ENCODE results near the gene SPRYD4. TPM values are rescaled to one million over a fixed set of nuclear protein-coding genes. Genes with fewer than 3 reads are reported as not detected.
"Not testable (repeated sequence)": the region's sequence is repeated elsewhere in the genome, so short reads cannot be mapped to it uniquely, and the experiment has no call there.

The SPRYD4 gene
- total RNA-seq, 1 donor from 2014 or later: 2.9 TPM

DNA sequence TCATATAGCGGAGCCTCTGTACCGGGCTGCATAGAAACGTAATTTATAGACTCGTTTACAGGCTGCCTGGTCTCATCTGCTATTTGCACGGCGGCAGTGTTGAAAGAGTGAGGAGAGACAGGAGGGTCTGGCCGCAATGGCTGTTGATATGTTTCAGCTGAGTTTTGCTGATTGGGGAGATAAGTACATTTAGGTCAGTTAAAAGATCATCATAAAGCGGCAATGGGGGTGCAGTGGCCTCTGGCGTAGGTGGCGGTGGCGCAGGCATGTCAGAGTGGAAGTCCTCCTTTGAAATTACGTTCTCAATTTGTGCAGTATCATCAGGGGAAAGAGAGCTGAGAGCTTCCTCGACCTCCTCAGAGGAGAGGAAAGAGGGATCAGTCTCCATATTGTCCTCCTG is 31.5 kb downstream of the SPRYD4 start:
- intact Hi-C loops (cut with DNase I): not testable (repeated sequence)

DNA sequence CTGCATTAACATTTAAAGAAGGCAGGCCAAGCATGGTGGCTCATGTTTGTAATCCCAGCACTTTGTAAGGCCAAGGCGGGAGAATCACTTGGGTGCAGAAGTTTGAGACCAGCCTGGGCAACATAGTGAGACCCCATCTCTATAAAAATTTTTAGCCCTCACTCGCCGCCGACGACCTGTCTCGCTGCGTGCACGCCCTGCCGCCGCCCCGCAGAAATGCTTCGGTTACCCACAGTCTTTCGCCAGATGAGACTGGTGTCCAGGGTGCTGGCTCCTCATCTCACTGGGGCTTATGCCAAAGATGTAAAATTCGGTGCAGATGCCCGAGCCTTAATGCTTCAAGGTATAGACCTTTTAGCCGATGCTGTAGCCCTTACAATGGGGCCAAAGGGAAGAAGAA is 42.4 kb downstream of the SPRYD4 start:
- ATAC-seq (no peak), DNase-seq (ENCODE audit: low spot score) (no peak)
- intact Hi-C loops (cut with DNase I): no loop called here

More for the DNA sequence above, 31.5 kb downstream of the SPRYD4 start:
- DNase-seq (ENCODE audit: low spot score); ATAC-seq: not testable (repeated sequence)

- ATAC-seq: peak; percentile 40
- intact Hi-C loops (cut with DNase I); DNase-seq (ENCODE audit: low spot score): not testable (repeated sequence)
Measured at GRCh38 chr12:56514014-56514318, 45.6 kb downstream of the SPRYD4 start.

GRCh38 chr12:56517854-56518253 is 49.5 kb downstream of the SPRYD4 start:
- intact Hi-C loops (cut with DNase I): loop anchor here (5.0 kb wide), 1 partner anchor 54 kb away; no protein-coding TSS in a partner anchor

GRCh38 chr12:56518570-56518969 is 50.2 kb downstream of the SPRYD4 start:
- intact Hi-C loops (cut with DNase I): loop anchor here (5.0 kb wide), 1 partner anchor 54 kb away; no protein-coding TSS in a partner anchor
- ATAC-seq (no peak), DNase-seq (ENCODE audit: low spot score) (no peak)

More at GRCh38 chr12:56517854-56518253, 49.5 kb downstream of the SPRYD4 start:
- no peak for DNase-seq (ENCODE audit: low spot score)
- no peak for ATAC-seq

GRCh38 chr12:56520048-56520447 is 51.7 kb downstream of the SPRYD4 start:
- ATAC-seq: no peak
- DNase-seq (ENCODE audit: low spot score): no peak
- intact Hi-C loops (cut with DNase I): no loop called here

- DNase-seq (ENCODE audit: low spot score) (no peak), ATAC-seq (no peak)
- intact Hi-C loops (cut with DNase I): no loop called here
Measured at GRCh38 chr12:56520506-56520905, 52.1 kb downstream of the SPRYD4 start.

DNA sequence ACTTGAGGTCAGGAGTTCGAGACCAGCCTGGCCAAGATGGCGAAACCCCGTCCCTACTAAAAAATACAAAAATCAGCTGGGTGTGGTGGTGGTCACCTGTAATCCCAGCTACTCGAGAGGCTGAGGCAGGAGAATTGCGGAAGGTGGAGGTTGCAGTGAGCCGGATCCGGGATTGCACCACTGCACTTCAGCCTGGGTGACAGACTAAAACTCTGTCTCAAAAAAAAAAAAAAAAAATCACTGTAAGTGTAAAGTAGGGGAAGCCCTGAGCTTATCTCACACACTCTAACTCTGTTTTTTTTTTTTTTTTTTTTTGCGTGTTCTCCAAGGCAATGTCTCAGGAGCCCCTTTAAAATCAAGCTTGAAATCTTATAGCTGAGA is 52.8 kb downstream of the SPRYD4 start:
- ATAC-seq (peak; percentile 50), DNase-seq (ENCODE audit: low spot score) (no peak)
- intact Hi-C loops (cut with DNase I): no loop called here

DNA sequence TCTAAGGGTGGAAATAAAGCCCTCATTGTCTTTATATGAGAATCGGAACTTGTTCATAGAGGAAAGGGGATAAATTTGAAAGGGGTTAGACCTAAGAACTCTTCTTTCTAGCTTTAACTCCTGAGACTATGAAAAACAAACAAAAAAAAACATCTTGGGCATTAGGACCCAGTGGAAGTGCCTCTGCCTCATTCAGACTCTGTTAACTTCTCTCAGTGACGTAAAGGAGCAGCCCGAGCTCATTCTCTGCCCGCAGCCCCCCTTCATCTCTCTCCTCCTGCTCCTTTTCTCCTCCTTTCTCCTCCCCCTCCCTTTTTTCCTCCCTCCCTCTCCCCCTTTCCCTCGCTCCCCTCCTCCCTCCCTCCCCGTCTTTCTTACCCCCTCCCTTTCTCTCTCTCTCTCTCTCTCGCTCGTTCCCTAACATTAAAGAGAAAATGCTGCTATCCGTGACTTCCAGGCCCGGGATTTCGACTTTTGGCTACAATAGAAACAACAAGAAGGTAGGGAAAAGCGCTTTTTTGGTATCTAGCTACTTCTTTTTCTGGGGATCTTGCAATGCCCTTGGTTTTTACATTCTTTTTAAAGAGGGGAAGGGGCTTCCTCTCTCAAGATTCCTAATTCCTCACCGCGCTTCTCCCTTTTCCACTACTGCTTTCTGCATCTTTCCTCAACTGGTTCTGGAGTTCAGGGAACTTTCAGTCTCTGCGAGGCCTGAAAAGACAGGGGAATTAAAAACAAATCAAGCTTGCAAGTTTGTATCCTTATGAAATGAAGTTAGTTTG is 53.4 kb downstream of the SPRYD4 start, which contains the start of gene RBMS2:
RBMS2 (plus strand) TSS at position 231 of the 782 bp plus-strand sequence; CDS start at position 435, 204 bp downstream.
- DNase-seq (ENCODE audit: low spot score) (peak; percentile 86), ATAC-seq (peak; percentile 98)
- intact Hi-C loops (cut with DNase I): no loop called here

- intact Hi-C loops (cut with DNase I): no loop called here
- no peak for DNase-seq (ENCODE audit: low spot score)
- peak; percentile 11 for ATAC-seq
Measured at GRCh38 chr12:56522411-56523193, 54.2 kb downstream of the SPRYD4 start.

DNA sequence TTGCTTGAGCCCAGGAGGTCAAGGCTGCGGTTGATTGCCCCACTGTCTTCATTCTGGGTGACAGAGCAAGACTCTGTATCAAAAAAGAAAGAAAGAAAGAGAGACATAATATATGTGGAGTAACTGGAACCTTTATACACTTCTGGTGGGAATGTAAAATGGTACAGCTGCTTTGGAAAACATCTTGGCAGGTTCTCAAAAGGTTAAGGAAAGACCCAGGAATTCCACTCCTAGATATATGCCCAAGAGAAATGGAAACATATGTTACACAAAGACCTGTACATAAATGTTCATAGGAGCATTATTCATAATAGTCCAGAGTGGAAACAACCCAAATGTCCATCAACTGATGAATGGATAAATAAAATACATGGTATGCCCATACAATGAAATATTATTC is 60.5 kb downstream of the SPRYD4 start:
- no peak for DNase-seq (ENCODE audit: low spot score)
- ATAC-seq: no peak
- intact Hi-C loops (cut with DNase I): no loop called here

Other genes starting within 250 kb of the SPRYD4 start
- gene RNF41, start 246.7 kb upstream of the SPRYD4 start, total RNA-seq: 40.7 TPM
- gene NABP2, start 244.2 kb upstream of the SPRYD4 start, total RNA-seq: 18.5 TPM
- gene SLC39A5, start 238.5 kb upstream of the SPRYD4 start, total RNA-seq: 0.80 TPM
- gene ANKRD52, start 210.2 kb upstream of the SPRYD4 start, total RNA-seq: 40.1 TPM
- gene COQ10A, start 201.6 kb upstream of the SPRYD4 start, total RNA-seq: 8.3 TPM
- 106 TPM for gene CS, start 168.2 kb upstream of the SPRYD4 start, total RNA-seq
- 87.3 TPM for gene CNPY2, start 152.6 kb upstream of the SPRYD4 start, total RNA-seq
- 101 TPM for gene PAN2, start 134.6 kb upstream of the SPRYD4 start, total RNA-seq
- gene IL23A, start 129.7 kb upstream of the SPRYD4 start, total RNA-seq: not detected
- 195 TPM for gene STAT2, start 108.5 kb upstream of the SPRYD4 start, total RNA-seq
- gene APOF, start 105.7 kb upstream of the SPRYD4 start, total RNA-seq: not detected
- 4.4 TPM for gene TIMELESS, start 19.2 kb upstream of the SPRYD4 start, total RNA-seq
- not detected for gene MIP, start 13.9 kb upstream of the SPRYD4 start, total RNA-seq
- 0.98 TPM for gene GLS2, start 19.6 kb downstream of the SPRYD4 start, total RNA-seq
- gene RBMS2, start 53.2 kb downstream of the SPRYD4 start, total RNA-seq: 90.6 TPM
- 148 TPM for gene BAZ2A, start 161.7 kb downstream of the SPRYD4 start, total RNA-seq
- 246 TPM for gene ATP5F1B, start 177.4 kb downstream of the SPRYD4 start, total RNA-seq
- gene PTGES3, start 219.7 kb downstream of the SPRYD4 start, total RNA-seq: 157 TPM

Data from sciatic nerve (tissue), 2 donors.